Measurements from ENCODE around the gene CERK. TPM values are rescaled to one million over a fixed set of nuclear protein-coding genes. Genes with fewer than 3 reads are reported as not detected.

CERK gene
- polyA plus RNA-seq, 10 donors, result 16.0 to 31.2 (median 22.0) TPM

DNA sequence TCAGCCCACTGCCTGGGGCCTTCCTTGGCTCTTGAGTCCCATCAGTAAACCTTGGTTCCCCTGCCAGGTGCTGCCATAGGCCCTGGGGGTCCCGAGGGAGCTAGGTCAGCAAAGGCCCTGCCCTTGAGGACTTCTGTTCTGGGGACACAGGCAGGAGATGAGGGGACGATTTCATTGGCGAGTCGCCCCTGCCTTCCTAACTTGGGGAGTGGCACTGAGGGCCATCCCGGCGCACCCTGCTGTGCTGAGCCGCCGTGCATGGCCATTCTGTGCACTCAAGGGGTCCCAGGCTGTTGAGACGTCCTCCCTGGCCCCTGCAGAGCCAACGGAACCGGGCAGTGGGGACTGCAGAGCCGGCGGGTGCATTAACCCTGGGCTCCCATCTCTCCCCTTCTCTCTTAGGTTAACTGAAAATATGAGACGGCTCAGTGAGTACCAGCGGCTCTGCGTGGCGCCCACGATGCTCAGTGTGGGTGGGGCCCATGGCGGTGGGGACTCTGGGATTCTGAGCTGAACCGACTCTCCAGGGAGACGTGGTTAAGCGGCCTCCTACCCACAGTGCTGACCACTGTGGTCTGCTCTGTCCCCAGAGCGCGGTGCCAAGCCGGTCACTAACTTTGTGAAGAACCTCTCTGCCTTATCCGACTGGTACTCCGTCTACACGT, 74.5 kb downstream of the CERK start:
- no peak for DNase-seq

DNA sequence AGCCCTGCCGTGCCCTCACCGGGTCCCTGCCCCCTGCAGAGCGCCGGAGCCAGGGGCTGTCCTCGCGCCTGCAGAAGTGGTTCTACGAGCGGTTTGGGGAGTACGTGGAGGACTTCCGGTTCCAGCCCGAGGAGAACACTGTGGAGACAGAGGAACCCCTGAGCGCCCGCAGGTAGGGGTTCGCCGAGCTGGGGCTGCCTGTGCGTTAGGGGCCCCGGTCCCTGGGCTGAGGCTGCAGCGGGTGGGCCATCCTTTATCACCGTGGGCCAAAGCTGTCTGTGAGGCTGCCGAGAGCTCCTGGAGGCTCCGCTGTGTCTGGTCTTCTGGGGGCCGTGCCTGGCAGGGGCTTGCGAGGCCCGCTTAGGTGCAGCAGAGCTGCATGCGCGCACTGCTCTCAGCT, 75.1 kb downstream of the CERK start:
- DNase-seq, result no peak

DNA sequence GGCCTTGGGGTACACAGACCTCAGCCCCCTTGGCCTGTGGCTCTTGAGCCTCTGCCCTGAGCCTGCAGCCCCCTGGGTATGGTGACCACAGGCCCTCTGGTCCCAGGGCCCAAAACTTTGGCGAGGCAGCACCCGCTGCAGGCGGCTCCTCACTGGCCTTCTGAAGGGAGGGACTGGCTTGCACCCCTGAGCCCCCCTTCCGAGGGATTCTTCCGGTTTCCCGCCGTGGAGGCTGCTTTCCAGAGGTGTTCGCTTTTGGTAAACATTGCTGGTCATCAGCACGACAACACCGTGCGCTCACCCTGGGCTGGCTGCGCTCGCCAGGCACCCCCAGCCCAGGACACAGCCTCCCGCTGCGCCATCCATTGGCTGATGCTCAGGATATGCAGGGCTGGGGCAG, 75.8 kb downstream of the CERK start:
- no peak for DNase-seq

- DNase-seq, result no peak
Observed at GRCh38 chr22:46661221-46661851, 76.7 kb downstream of the CERK start.

DNA sequence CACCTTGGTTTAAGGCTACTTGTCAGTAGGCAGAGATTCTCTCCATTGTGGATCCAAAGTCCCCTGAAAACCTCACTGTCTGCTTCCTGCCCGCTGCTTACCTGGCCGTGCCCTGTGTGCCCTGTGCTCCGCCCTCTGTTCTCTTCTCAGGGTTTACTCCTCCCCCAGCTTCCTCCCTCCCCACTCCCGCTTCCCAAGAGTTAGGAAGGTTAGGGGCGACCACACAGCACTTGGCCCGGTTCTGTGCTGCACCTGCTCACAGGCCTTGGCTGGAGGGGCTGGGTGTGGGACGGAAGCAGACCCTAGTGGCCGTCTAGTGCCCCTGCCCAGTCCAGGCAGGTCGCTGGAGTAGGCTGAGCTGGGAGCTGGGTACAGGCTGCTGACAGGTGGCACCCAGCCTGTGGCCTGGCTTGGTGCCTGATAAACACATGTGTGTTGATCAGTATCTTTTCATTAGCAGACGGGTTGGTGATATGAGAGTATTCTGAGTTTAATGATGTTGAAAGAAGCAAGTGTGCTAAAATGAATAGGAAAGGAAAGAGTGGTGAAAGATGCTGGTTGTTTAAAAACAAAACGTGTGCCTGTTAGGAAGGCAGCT, 77.3 kb downstream of the CERK start:
- no peak for DNase-seq

DNA sequence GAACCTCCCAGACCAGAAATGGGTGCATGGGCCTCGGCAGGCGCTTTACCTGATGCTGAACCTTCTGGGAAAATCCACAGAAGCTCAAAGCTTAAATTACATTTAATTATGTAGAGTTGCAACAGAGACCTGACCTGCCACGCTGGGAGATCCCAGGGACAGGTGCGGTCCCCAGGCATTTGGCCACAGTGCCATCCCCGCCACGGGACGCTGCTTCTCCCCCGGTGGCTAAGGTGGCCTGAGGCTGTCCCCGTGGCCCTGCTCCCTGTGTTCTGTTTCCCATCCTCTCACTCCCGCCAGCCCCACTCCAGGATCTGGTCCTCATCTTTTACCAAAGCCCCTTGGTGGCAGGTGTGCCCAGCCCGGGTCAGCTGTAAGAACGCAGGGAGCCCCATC, 78.3 kb downstream of the CERK start:
- DNase-seq, result no peak

- DNase-seq, result no peak
Observed at GRCh38 chr22:46659059-46659790, 78.8 kb downstream of the CERK start.

DNA sequence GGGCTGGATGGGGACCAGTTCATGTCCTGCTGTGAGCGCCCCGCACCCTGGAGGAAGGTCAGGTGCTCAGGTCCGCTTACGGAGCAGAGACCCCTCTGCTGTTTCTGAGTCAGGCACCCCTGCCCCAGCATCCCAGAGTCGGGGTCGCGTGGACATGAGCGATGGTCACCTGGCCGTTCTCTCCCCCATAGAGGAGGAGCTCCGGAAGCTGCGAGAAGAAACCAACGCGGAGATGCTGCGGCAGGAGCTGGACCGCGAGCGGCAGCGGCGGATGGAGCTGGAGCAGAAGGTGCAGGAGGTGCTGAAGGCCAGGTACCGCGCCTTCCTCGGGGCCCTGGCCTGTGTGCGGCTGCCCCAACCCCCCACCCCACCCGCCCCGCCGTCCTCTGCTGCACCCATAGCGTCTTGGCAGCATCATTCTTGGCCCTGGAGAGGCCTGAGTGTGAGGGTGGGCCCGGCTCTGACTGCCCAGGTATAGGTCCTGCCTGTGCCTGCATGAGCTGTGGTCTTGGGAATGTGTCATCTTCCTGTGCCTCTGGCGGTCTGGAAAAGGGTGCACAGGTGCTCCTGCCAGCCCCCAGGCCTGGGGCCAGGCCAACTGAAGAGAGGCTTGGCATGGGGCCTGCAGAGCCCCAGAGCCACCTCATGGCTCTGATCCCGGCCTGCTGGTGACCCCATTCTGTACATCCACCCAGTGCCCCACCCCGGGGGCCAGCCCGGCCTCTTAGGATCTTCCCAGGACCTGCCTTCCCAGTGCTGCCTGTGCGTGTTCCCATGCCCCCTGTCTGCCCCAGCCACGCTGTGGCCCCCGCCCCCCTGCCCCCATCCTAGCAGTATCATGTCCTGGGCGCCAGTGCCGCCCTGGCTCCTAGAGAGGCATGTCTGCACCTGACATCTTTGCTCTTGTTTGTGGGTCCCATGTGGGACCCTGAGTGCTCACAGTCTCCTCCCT, 79.8 kb downstream of the CERK start:
- no peak for DNase-seq

- DNase-seq, result no peak
Observed at GRCh38 chr22:46657655-46657953, 80.4 kb downstream of the CERK start.

DNA sequence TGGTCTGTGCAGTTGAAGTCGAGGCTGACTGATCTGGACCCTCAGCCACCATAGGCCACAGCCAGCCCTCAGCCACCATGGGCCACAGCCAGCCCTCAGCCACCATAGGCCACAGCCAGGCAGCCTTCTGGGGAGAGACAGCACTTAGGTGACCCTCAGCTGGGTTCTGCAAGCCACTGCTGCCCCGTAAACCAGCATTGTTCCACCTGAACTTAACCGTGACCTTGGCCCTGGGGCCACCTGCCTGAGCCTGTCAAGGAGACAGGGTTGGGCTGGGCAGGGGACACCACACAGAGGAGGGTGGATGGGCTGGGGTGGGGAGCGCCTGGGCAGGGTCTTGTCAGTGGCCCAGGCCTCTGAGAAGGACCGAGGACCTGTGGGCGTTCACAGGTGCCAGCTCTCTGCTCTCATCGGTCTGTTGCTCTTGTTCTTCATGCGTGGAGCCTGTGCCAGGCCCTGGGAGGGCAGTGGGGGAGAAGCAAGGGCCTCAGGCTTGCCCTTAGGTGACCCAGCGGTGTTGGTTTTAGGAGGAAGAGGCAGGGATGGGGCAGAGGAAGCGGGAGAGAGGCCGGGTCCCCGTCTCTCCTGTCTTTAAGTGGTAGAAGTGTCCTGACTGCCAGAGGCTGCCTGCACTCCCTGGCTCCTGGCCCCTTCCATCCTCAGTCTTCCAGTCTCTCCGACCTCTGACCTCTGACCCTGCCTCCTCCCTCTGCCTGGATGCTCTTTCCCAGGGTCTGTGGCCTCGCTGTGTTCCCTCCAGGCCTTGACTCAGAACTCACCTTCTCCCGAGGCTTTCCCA, 81.0 kb downstream of the CERK start:
- DNase-seq, result no peak

DNA sequence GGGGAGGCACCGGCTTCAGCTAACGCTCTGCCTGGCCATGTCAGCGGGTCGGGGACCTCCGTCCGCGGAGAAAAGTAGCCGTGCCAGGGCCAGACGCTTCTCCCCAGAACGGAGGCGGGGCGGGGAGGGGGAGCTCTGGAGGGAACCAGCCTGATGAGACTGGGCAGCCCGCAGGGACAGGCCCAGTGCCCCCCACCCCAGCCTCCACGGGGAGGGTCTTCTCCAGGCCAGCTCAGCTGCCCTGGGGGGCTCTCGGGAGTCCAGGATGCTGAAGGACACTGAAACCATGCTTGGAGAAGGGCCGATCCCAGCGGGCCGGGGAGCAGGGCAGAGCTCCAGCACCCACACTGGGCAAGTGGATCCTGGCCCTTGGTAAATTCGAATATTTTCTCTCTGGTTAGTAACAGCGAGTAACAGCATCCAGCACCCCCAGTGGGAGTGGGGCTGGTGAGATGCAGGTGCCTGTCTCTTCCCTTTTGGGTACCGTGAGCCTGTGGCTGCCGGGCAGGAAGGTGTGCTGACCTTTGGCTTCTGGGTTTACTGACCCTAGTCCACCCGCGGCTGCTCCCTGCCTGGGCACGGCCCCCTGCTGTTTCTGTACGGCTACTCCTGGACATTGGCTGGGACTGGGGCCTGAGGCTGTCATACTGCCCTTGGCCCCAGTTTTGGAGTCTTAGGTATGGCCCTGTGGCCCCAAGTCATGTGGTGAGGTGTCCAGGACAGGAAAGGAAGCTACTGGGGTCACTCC, 82.0 kb downstream of the CERK start:
- DNase-seq, result no peak

- DNase-seq, result no peak
Observed at GRCh38 chr22:46654927-46655595, 83.0 kb downstream of the CERK start.

DNA sequence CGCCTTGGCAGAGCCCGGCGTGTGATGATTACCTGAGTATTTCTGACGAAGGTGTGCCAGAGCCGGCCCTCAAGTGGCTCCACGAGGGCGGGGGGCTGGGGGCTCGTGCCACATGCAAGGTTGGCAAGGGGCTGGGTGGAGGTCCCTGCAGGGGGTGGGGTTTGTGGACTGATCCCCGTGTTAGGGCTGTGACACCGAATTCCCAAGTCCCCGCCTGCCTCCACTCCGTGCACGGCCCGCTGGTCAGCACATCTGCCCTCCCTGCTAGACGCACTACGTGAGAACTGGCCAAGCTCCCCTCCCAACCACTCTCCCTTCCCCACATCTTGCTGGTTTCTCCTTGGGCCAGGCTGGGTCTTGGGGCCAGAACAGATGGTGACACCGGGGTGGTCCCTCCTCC, 83.6 kb downstream of the CERK start:
- no peak for DNase-seq

DNA sequence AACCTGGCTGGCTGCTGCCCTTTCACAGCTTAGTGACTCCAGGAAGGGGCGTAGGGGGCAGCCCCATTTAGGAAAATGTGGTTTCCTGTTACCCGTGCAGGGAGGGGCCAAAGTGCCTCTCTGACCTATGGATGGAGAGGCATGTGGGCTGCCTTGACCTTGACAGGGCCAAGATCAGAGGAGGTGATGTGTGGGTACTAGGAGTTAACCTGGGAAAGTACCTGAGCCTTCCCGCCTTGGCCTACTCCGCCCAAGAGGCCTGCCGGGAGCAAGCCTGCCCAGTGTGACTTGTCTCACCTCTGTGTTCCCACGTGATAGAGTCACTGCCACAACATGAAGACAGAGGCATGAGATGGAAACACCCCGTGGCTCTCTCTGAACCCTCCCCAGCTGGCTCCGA, 84.5 kb downstream of the CERK start:
- no peak for DNase-seq

DNA sequence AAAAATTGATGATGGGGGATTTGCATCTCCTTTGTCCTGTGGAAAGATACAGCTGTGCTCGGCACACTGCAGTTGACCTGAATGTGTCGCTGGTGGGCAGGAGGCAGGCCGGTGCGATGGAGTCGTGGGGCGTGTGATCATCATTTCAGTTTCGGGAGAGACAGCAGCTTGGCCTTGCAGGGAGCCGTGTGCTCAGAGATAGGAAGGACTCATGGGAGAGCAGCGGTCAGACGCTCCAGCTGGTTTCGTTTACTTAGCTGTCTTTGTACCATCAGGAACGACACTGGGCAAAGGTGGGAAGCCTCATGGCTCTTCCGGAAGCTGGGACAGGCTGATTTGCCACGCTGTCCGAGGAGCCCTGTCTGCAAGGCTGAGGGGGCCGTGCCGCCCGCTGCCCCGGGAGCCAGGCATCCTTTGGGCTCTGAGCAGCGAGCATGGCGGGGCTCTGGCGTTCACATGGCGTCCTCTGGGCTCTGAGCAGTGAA, 85.2 kb downstream of the CERK start:
- peak in 1 of 3 donors; percentile 41 for DNase-seq

DNA sequence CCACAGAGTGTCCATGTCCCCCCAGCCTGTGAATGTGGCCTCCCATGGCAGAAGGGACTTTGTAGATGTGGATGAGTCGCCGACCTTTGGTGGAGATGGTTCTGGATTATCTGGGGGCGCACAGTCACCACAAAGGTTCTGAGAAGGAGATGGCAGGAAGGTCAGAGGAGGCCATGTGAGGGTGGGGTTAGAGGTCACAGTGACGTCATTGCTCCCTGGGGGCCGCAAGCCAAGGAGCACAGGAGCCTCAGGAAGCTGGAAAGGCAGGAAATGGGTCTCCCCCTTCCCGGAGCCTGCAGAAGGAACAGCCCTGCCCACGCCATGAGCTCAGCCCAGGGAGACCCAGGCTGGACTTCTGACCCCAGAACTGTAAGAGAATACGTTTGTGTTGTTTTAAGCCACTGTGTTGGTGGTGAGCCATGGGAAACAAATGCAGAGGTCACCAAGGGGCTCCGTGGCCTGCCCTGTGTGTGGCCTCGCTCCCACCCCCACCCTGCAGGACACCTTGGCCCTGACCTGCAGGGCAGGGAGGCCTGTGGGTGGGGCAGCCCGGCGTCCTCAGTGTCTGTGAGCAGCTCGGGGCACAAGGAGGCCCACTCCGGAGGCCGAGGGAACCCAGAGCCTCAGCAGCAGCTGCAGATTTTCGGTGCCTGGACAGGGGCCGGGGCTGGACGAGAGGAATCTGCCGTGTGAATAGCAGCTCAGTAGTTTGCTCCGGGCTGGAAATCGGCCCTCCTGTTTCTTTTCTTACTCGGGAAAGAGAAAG, 85.8 kb downstream of the CERK start:
- DNase-seq, result peak in 2 of 3 donors; percentile 62 to 84

- no peak for DNase-seq
Observed at GRCh38 chr22:46651316-46651715, 86.7 kb downstream of the CERK start.

GRCh38 chr22:46650078-46650810, 87.8 kb downstream of the CERK start:
- DNase-seq, result no peak
